GM21825 (cell line): ENCODE data around the gene CD276.

ENCODE experiments used
- ATAC-seq: cut with Tn5 transposase; IDR thresholded peaks from one replicate; pipeline ENCODE4 v1.9.1; 2021; ENCODE audit warnings: mild to moderate bottlenecking, moderate library complexity; ENCODE audit not compliant: unreplicated experiment

Gene CD276

GRCh38 chr15:73746883-73747282 is 62.7 kb downstream of the CD276 start:
- ATAC-seq = no peak

- no peak for ATAC-seq
Measured at GRCh38 chr15:73747847-73748590, 63.8 kb downstream of the CD276 start.

- no peak for ATAC-seq
Measured at GRCh38 chr15:73748730-73749129, 64.5 kb downstream of the CD276 start.

GRCh38 chr15:73749533-73749932 is 65.3 kb downstream of the CD276 start:
- ATAC-seq = no peak

- no peak for ATAC-seq
Measured at GRCh38 chr15:73749971-73750370, 65.8 kb downstream of the CD276 start.

GRCh38 chr15:73750438-73750837 is 66.3 kb downstream of the CD276 start:
- ATAC-seq = no peak

GRCh38 chr15:73750951-73751350 is 66.8 kb downstream of the CD276 start:
- ATAC-seq = no peak

- ATAC-seq = no peak
Measured at GRCh38 chr15:73751511-73751898, 67.3 kb downstream of the CD276 start.

GRCh38 chr15:73751899-73752805 is 68.0 kb downstream of the CD276 start:
- ATAC-seq = no peak

- no peak for ATAC-seq
Measured at GRCh38 chr15:73752806-73753193, 68.6 kb downstream of the CD276 start.

GRCh38 chr15:73753250-73754130 is 69.3 kb downstream of the CD276 start, which contains the start of gene INSYN1:
INSYN1 (minus strand) TSS chr15:73753351; CDS start chr15:73751130, 2,221 bp downstream.
- ATAC-seq = no peak

- no peak for ATAC-seq
Measured at GRCh38 chr15:73754461-73754860, 70.3 kb downstream of the CD276 start.

GRCh38 chr15:73755481-73755880 is 71.3 kb downstream of the CD276 start:
- ATAC-seq = no peak

- no peak for ATAC-seq
Measured at GRCh38 chr15:73755946-73756345, 71.8 kb downstream of the CD276 start.

- no peak for ATAC-seq
Measured at GRCh38 chr15:73756390-73756789, 72.2 kb downstream of the CD276 start.

GRCh38 chr15:73756947-73757513 is 72.8 kb downstream of the CD276 start:
- no peak for ATAC-seq

GRCh38 chr15:73757571-73757970 is 73.4 kb downstream of the CD276 start:
- no peak for ATAC-seq

GRCh38 chr15:73758461-73758860 is 74.3 kb downstream of the CD276 start:
- ATAC-seq = no peak

- no peak for ATAC-seq
Measured at GRCh38 chr15:73760330-73761329, 76.4 kb downstream of the CD276 start.
